ENCODE results near the gene KCND3.

The KCND3 gene

DNA sequence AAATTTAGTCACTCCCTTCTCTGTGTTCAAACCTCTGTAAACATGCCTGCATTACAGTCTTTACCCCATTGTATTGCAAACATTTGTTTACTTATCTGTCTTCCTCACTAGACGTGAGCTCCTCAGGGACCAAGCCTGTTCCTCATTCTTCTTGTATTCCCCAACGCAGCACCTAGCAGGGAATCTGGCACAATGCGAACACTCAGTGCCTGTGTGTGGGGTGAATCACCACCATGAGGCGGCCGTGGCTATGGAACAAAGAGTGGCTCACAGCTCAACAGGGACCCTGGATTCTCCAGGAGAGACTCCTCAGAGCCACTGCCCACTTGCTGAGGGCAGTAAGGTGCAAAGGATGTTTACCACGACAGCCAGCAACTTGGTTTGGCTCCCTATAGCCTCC lies 137.9 kb downstream of the KCND3 start:
- POLR2A ChIA-PET, result no interaction called here
- TF ChIP-seq, protein P1, sequence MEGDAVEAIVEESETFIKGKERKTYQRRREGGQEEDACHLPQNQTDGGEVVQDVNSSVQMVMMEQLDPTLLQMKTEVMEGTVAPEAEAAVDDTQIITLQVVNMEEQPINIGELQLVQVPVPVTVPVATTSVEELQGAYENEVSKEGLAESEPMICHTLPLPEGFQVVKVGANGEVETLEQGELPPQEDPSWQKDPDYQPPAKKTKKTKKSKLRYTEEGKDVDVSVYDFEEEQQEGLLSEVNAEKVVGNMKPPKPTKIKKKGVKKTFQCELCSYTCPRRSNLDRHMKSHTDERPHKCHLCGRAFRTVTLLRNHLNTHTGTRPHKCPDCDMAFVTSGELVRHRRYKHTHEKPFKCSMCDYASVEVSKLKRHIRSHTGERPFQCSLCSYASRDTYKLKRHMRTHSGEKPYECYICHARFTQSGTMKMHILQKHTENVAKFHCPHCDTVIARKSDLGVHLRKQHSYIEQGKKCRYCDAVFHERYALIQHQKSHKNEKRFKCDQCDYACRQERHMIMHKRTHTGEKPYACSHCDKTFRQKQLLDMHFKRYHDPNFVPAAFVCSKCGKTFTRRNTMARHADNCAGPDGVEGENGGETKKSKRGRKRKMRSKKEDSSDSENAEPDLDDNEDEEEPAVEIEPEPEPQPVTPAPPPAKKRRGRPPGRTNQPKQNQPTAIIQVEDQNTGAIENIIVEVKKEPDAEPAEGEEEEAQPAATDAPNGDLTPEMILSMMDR (IDR thresholded peaks at IDR 0.05; ENCODE audit: insufficient read depth, low read length, missing control alignments), result no peak
- CTCF ChIA-PET, result no interaction called here
- H3K4me3 ChIP-seq (ENCODE audit: low read depth, low read length), result no peak overlapping the region
- no peak for DNase-seq (ENCODE audit: low read depth, low spot score)

DNA sequence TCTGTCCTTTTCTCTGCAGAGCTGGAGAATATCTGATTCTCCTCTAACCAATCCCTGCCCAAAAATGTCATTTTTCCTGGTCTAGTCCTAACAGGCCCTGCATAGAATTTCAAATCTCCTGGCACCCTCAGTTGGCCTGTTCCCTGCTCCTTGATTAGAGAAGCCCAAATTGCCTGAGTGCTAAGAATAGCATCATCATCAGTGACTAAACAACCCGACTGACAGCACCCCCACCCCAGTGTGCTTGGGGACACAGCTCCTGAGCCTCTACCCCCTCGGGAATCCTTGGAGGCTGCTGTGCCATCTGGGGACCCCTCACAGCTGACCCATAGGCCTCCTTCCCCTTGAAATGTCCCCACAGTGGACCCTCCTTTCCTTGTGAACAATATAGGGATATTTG lies 139.4 kb downstream of the KCND3 start:
- no peak for DNase-seq (ENCODE audit: low read depth, low spot score)
- ChIA-PET CTCF (no interaction called here), POLR2A (no interaction called here)
- H3K4me3 ChIP-seq (ENCODE audit: low read depth, low read length), result no peak overlapping the region
- TF ChIP-seq, protein P1 (IDR thresholded peaks at IDR 0.05; ENCODE audit: insufficient read depth, low read length, missing control alignments), result no peak

DNA sequence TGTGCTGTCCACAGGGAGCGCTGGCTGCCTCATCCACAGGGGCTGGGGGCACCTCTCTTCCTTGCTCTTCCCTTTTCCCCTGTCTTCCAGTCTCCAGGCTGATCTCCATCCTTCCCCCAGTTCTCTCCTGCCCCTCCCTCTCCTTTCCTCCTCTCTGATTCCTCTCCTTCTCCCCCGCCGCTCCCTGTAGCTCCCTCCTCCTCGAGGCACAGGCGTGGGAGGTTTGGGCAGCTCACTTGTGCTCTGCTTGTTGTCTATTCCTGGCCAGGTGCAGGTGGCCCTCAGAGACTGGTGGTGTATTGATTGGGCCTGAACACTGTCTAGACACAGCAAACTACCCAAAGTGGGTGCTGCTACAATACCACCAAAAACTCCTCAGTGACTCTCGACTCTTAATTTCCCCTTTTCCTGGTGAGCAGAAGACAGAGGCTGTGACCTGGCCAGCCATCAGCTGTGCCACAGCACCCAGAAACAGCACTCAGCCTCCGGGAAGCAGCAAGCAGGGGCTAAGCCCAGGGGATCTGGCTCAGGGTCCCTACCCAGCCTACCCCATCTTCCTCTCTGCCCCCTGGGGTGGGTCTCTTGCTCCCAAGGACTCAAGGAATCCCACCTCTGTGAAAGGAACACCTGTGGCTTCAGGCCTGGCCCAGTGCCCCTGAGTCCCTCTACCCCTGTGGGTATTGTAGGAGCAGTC lies 140.5 kb downstream of the KCND3 start:
- ChIA-PET POLR2A (no interaction called here), CTCF (no interaction called here)
- TF ChIP-seq, protein P1 (IDR thresholded peaks at IDR 0.05; ENCODE audit: insufficient read depth, low read length, missing control alignments), result no peak
- H3K4me3 ChIP-seq (ENCODE audit: low read depth, low read length), result no peak overlapping the region
- no peak for DNase-seq (ENCODE audit: low read depth, low spot score)

DNA sequence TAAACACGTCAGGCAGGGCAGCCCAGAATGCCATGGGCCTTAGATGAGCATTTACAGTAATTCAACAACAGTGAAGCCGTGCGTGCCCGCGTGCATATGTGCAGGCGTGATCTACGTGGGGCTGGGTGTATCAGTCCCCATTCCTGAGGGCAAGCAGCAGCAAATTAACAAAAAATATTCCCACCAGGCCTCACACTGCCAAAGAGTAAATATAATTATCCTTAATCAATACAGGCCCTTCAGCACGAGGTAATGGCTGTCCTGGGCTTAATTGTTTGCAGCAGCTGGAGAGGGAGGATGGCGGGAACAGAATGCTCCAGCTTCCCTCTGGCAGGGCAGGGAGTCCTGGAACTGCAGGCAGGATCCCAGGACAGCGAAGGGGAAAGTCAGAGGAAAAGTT lies 142.0 kb downstream of the KCND3 start:
- POLR2A ChIA-PET, result no interaction called here
- H3K4me3 ChIP-seq (ENCODE audit: low read depth, low read length), result no peak overlapping the region
- CTCF ChIA-PET, result no interaction called here
- TF ChIP-seq, protein P1 (IDR thresholded peaks at IDR 0.05; ENCODE audit: insufficient read depth, low read length, missing control alignments), result no peak
- no peak for DNase-seq (ENCODE audit: low read depth, low spot score)

DNA sequence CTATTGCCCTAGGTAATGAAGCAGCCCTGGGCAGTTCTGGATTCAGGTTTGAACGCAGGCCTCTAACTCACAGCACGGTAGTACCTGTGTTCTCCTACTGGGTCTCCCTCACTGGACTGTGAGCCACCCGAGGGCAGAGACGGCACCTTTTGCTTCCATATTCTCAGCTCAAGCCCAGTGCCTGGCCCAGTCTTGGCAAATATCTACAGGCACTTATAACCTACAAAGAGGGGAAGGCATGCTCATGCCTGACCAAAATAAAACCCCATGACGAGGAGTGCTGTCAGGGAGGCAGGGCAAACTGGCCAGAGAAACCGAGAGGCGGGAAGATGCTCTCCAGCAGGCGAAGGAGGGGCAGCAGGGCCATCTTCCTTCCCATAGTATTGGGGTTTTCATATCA lies 142.6 kb downstream of the KCND3 start:
- TF ChIP-seq, protein P1 (IDR thresholded peaks at IDR 0.05; ENCODE audit: insufficient read depth, low read length, missing control alignments), result no peak
- ChIA-PET POLR2A (no interaction called here), CTCF (no interaction called here)
- no peak for DNase-seq (ENCODE audit: low read depth, low spot score)
- H3K4me3 ChIP-seq (ENCODE audit: low read depth, low read length), result no peak overlapping the region

DNA sequence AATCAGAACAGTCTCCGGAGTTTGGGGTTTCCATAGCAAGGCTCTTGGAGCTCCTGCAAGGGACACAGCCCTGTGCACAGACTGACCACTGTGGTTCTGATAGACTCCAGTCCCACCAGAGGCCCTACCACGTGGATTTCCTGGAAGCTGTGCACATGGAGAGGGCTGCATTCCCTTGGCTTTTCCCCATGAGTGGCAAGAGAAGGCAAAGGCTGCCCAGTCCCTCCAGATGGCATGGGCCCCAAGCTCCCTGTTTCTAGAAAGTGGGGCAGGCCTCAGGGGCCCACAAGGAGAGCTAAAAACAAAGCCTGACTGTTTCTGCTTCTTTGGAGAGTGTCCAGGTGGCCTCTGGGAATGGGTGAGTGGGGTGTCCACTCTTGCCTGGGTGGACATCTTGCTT lies 146.3 kb downstream of the KCND3 start:
- TF ChIP-seq, protein P1 (IDR thresholded peaks at IDR 0.05; ENCODE audit: insufficient read depth, low read length, missing control alignments), result no peak
- no peak for DNase-seq (ENCODE audit: low read depth, low spot score)
- ChIA-PET CTCF (no interaction called here), POLR2A (no interaction called here)
- H3K4me3 ChIP-seq (ENCODE audit: low read depth, low read length), result no peak overlapping the region

Measured in AG04449 (cell line).